Measurements from ENCODE around the gene DMRT2.

The DMRT2 gene

DNA sequence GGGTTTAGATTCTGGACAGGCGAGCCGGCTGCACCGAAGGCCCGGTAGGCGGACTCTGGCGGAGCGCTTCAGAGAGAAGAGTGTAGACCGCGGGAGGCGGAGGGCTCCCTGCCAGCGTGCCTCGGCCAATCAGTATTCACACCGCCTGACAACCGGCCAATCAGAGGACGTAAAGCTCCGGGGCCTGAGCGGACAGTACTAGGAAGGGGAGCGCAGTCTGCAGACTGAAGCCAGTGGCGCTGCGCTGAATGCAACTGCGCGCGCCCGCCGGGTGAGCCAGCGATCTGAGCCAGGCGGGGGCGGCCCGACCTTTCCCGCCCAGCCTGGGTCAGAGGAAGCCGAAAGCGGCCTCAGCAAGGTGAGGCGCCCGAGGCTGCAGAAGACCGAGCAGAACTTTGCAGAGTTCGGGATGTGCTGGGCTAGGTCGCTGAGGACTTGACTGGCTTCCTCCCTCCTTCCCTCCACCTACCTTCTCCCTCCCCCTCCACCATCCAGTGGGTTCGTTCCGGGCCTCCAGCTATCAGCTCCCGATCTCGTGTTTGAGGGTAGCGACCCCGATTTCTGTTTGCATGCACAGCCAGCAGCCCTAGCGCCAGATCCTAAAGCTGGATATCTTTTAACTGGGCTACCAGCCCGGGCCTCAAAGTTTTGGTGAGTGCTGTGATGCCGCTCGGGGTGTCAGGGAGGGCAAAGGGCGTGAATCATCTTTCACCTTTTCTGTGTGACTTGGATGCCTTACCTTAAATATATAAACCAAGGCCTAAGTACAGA lies at the start of gene DMRT2:
Gene DMRT2, plus strand, starts transcription at position 233 of the 771 bp plus-strand sequence. CDS start 1,257 bp downstream, outside the sequence.
- DNase-seq (no peak), ATAC-seq (peak; percentile 81)
- Mint-ChIP-seq H3K4me1 (peaks cover 55% of the 10 kb centered on the region), H3K27me3 (peaks cover 87% of the 10 kb centered on the region), H3K9me3 (peaks cover 6% of the 10 kb centered on the region), H3K4me3 (peak within 1 kb of the TSS; percentile 10), H3K27ac (no peak within 1 kb of the TSS), H3K36me3 (ENCODE audit: low read depth) (peaks cover 4% of the 10 kb centered on the region)

DNA sequence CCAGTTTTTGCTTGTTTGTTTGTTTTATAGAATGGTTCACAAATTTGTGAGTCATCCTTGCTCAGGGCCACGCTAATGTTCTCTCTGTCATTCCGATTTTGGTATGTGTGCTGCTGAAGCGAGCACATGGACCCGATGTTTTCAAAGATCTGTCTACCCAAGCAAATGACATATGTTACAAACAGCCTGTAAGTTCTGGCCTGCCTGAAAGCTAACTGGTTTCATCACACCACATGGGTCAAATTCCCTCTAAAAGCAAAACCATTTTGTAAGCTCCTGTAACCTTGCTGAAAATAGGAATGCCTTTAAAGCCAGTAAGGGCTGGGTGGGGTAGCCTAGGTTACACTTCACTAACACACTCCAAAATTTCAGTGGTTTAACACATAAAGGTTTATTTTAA lies 48.3 kb upstream of the DMRT2 start:
- Mint-ChIP-seq H3K27me3 (peaks cover 16% of the 10 kb centered on the region), H3K27ac (no peak overlapping the region), H3K4me3 (no peak overlapping the region), H3K9me3 (no peaks in the 10 kb centered on the region), H3K36me3 (ENCODE audit: low read depth) (no peaks in the 10 kb centered on the region), H3K4me1 (peaks cover 11% of the 10 kb centered on the region)
- ATAC-seq (no peak), DNase-seq (no peak)

GRCh38 chr9:1002678-1003077 lies 47.5 kb upstream of the DMRT2 start:
- H3K9me3 Mint-ChIP-seq = no peaks in the 10 kb centered on the region
- H3K27me3 Mint-ChIP-seq = peaks cover 20% of the 10 kb centered on the region
- ATAC-seq (peak; percentile 48), DNase-seq (no peak)
- no peak overlapping the region for H3K27ac Mint-ChIP-seq
- H3K36me3 Mint-ChIP-seq (ENCODE audit: low read depth) = no peaks in the 10 kb centered on the region
- H3K4me3 Mint-ChIP-seq = no peak overlapping the region
- peaks cover 11% of the 10 kb centered on the region for H3K4me1 Mint-ChIP-seq

DNA sequence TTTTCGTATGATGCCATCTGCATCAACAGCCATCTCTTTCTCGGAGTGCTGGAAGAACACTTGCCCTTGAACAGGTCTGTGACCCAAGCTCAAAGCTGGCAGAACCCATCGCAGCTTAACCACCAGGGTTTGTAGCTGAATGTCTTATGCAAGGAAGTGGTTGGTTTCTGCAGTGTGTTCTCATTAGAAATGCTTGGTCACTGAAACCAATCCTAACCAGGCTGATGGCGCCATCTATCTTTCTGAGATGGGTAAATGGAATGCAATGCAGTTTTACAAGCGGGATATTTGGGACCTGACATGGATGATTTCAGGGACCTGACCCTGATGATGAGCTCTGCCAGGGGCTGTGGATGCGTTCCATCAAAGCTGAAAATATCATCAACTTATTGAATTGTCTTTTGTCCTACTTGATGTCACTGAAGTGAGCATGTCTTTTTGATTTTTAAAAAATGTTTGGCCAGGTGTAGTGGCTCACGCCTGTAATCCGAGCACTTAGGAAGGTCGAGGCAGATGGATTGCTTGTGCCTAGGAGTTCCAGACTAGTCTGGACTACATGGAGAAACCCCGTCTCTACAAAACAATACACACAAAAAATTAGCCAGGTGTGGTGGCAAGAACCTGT lies 45.0 kb upstream of the DMRT2 start:
- no peak overlapping the region for H3K4me3 Mint-ChIP-seq
- peaks cover 35% of the 10 kb centered on the region for H3K27me3 Mint-ChIP-seq
- H3K4me1 Mint-ChIP-seq = peaks cover 12% of the 10 kb centered on the region
- no peak for DNase-seq
- no peak for ATAC-seq
- H3K27ac Mint-ChIP-seq = no peak overlapping the region
- H3K36me3 Mint-ChIP-seq (ENCODE audit: low read depth) = no peaks in the 10 kb centered on the region
- H3K9me3 Mint-ChIP-seq = no peaks in the 10 kb centered on the region

DNA sequence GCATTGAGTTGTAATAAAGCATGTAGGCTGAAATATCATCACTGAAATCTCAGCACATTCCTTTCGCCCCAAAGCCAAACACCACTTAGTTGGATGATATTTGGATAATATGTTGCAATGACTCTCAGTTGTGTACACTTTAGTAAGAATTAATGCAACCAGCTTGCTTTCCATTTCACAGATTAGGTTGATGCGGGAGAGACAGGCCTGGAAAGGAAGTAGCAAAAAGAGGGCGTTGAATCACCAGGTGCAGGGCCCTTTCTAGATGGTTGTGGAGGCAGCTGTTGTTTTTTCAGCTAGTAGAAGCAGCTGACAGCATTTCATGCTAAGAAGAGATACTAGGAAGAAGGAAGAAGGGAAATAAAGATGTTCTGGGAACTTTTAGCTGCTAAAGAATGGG lies 42.8 kb upstream of the DMRT2 start:
- DNase-seq (no peak), ATAC-seq (no peak)
- Mint-ChIP-seq H3K4me1 (peaks cover 12% of the 10 kb centered on the region), H3K9me3 (no peaks in the 10 kb centered on the region), H3K27me3 (peaks cover 33% of the 10 kb centered on the region), H3K27ac (no peak overlapping the region), H3K36me3 (ENCODE audit: low read depth) (no peaks in the 10 kb centered on the region), H3K4me3 (no peak overlapping the region)

- DNase-seq (no peak), ATAC-seq (no peak)
- H3K27me3 Mint-ChIP-seq = peaks cover 34% of the 10 kb centered on the region
- H3K4me3 Mint-ChIP-seq = no peak overlapping the region
- H3K36me3 Mint-ChIP-seq (ENCODE audit: low read depth) = no peaks in the 10 kb centered on the region
- no peaks in the 10 kb centered on the region for H3K9me3 Mint-ChIP-seq
- H3K27ac Mint-ChIP-seq = no peak overlapping the region
- peaks cover 12% of the 10 kb centered on the region for H3K4me1 Mint-ChIP-seq
Observed at GRCh38 chr9:1008216-1008615, 41.9 kb upstream of the DMRT2 start.

- no peaks in the 10 kb centered on the region for H3K36me3 Mint-ChIP-seq (ENCODE audit: low read depth)
- peaks cover 33% of the 10 kb centered on the region for H3K27me3 Mint-ChIP-seq
- peak; percentile 81 for DNase-seq
Observed at GRCh38 chr9:1009101-1009707, 41.0 kb upstream of the DMRT2 start.

DNA sequence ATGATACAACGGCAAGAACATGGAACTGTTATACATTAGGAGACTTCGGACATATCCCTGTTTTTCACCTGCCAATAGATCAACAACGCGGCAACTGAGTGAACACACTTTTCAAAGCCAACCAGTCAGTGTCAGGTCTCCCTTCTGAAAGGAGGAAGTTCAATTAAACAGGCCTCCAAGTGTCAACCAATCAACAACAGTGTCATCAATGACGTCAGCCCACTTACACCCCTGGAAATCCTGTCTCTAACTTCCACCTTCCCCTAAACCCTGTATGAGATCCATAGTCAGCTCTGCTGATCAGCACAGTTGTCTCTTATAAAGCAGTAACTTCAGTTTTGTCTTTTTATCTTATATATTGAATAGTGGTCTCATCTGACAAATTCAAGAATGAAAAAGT lies 37.1 kb upstream of the DMRT2 start:
- Mint-ChIP-seq H3K27ac (no peak overlapping the region), H3K4me3 (no peak overlapping the region), H3K9me3 (no peaks in the 10 kb centered on the region), H3K4me1 (peaks cover 9% of the 10 kb centered on the region), H3K36me3 (ENCODE audit: low read depth) (no peaks in the 10 kb centered on the region), H3K27me3 (peaks cover 26% of the 10 kb centered on the region)
- no peak for ATAC-seq
- DNase-seq = no peak

More at GRCh38 chr9:1009101-1009707, 41.0 kb upstream of the DMRT2 start:
- Mint-ChIP-seq H3K9me3 (no peaks in the 10 kb centered on the region), H3K4me1 (peaks cover 12% of the 10 kb centered on the region), H3K27ac (no peak overlapping the region), H3K4me3 (no peak overlapping the region)
- ATAC-seq = peak; percentile 96

DNA sequence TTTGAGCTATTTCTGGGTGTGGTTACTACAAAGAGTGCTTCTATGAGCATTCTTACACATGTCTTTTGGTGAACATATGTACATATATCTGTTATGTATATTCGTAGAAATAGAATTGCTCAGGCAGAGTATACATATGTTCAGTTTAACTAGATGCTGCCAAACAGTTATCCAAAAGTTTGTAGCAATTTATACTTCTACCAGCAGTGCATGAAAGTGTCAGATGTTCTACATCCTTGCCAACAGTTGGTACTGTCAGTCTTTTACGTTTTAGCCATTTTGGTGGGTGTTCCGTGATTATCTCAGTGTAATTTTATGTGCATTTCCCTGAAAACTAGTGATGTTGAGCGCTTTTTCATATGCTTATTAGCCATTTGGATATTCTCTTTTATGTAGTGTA lies 35.9 kb upstream of the DMRT2 start:
- Mint-ChIP-seq H3K27me3 (peaks cover 24% of the 10 kb centered on the region), H3K9me3 (no peaks in the 10 kb centered on the region), H3K4me3 (no peak overlapping the region), H3K36me3 (ENCODE audit: low read depth) (no peaks in the 10 kb centered on the region), H3K4me1 (no peaks in the 10 kb centered on the region), H3K27ac (no peak overlapping the region)
- DNase-seq (no peak), ATAC-seq (no peak)

GRCh38 chr9:1014640-1015039 lies 35.5 kb upstream of the DMRT2 start:
- ATAC-seq (no peak), DNase-seq (no peak)
- no peaks in the 10 kb centered on the region for H3K9me3 Mint-ChIP-seq
- H3K27ac Mint-ChIP-seq = no peak overlapping the region
- peaks cover 24% of the 10 kb centered on the region for H3K27me3 Mint-ChIP-seq
- H3K4me1 Mint-ChIP-seq = no peaks in the 10 kb centered on the region
- H3K4me3 Mint-ChIP-seq = no peak overlapping the region
- no peaks in the 10 kb centered on the region for H3K36me3 Mint-ChIP-seq (ENCODE audit: low read depth)

GRCh38 chr9:1018121-1018520 lies 32.0 kb upstream of the DMRT2 start:
- Mint-ChIP-seq H3K36me3 (ENCODE audit: low read depth) (no peaks in the 10 kb centered on the region), H3K4me3 (no peak overlapping the region), H3K27ac (no peak overlapping the region), H3K4me1 (no peaks in the 10 kb centered on the region), H3K9me3 (no peaks in the 10 kb centered on the region), H3K27me3 (peaks cover 29% of the 10 kb centered on the region)
- DNase-seq (no peak), ATAC-seq (peak; percentile 43)

GRCh38 chr9:1024112-1024511 lies 26.0 kb upstream of the DMRT2 start:
- Mint-ChIP-seq H3K9me3 (no peaks in the 10 kb centered on the region), H3K27ac (no peak overlapping the region), H3K4me3 (no peak overlapping the region), H3K4me1 (no peaks in the 10 kb centered on the region), H3K27me3 (peaks cover 29% of the 10 kb centered on the region), H3K36me3 (ENCODE audit: low read depth) (no peaks in the 10 kb centered on the region)
- no peak for ATAC-seq
- no peak for DNase-seq

DNA sequence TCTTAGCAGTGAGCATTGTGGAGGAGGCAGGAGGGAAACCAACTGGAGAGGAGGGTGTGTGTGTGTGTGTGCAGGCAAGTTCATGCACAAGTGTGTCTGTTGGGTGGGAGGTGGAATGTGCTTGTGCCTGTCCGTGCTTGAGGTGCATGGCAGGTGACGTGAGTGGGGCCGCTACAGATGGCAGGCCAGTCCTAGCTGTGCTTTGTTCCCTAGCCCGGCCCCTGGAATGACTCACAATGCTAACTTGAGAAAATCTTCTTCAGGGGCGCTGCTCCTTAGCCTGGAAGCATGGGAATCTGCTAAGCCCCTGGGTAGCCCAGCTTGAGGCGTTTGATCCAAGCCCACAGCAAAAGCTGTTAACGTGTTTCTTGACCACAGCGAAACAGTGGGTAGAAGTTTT lies 25.0 kb upstream of the DMRT2 start:
- ATAC-seq (no peak), DNase-seq (no peak)
- Mint-ChIP-seq H3K27me3 (peaks cover 28% of the 10 kb centered on the region), H3K4me3 (no peak overlapping the region), H3K9me3 (no peaks in the 10 kb centered on the region), H3K36me3 (ENCODE audit: low read depth) (no peaks in the 10 kb centered on the region), H3K4me1 (no peaks in the 10 kb centered on the region), H3K27ac (no peak overlapping the region)

DNA sequence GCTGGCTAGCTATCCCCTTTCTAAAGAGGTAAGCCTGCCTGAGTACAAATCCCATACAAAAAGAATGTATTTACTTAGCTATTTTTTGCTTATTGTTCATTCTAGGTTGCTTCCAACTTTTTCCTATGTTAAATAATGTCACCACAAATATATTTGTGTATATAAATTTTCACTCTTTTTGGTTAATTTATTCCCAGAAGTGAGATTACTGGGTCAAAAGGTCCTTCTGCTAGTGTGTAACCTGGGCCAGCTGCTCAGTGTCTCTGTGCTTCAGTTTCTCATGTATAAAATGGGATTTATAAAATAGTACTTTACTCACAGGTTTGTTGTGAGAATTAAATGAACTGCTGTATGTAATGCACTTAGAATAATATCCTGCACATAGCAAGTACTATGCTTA lies 23.9 kb upstream of the DMRT2 start:
- Mint-ChIP-seq H3K4me3 (no peak overlapping the region), H3K27me3 (peaks cover 26% of the 10 kb centered on the region), H3K9me3 (no peaks in the 10 kb centered on the region), H3K4me1 (no peaks in the 10 kb centered on the region), H3K27ac (no peak overlapping the region), H3K36me3 (ENCODE audit: low read depth) (no peaks in the 10 kb centered on the region)
- DNase-seq (no peak), ATAC-seq (no peak)

All from activated naive CD8-positive, alpha-beta T cell treated with anti-CD3 and anti-CD28 coated beads, Interleukin-2, amount 50 U/mL, for 24 hours (primary cell).